Stimulated activated CD8-positive, alpha-beta memory T cell treated with anti-CD3 and anti-CD28 coated beads, Interleukin-12 subunit alpha, Interleukin-12 subunit beta, amount 100 ng/mL, for 24 hours (primary cell): ENCODE data around the gene LYRM9.
"Not testable (repeated sequence)": the region's sequence is repeated elsewhere in the genome, so short reads cannot be mapped to it uniquely, and the experiment has no call there.

Experiments used
- DNase-seq: peaks from one replicate; pipeline ENCODE4 v3.0.0-alpha.2; 2020; ENCODE audit errors: extremely low read depth

The LYRM9 gene

GRCh38 chr17:27892866-27893769 lies at the start of gene LYRM9:
Gene LYRM9 (minus strand): TSS chr17:27893365. CDS start chr17:27882694, 10,671 bp downstream.
- peak; percentile 82 for DNase-seq

GRCh38 chr17:27940503-27941428 lies 47.6 kb upstream of the LYRM9 start:
- DNase-seq: no peak

- no peak for DNase-seq
Observed at GRCh38 chr17:27939474-27940465, 46.6 kb upstream of the LYRM9 start.

GRCh38 chr17:27938864-27939263 lies 45.7 kb upstream of the LYRM9 start:
- DNase-seq: no peak

DNA sequence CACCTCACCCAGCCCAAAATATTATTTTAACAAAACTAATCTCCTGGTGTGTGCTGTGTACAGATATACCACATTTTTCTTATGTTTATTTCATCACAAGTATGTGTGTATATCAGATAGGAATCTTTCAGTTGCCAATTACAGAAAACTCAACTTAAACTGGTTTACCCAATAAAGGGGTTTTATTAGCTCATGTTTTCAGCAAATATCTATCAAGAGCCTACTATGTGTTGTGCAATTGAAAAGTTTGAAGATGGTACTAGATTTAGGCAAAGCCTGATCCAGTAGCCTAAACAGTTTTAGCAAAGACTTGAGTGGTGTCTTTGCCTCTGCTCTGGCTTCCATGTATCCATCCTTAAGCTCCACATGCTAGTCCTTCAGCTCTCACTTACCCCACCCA lies 45.1 kb upstream of the LYRM9 start:
- DNase-seq: no peak

DNA sequence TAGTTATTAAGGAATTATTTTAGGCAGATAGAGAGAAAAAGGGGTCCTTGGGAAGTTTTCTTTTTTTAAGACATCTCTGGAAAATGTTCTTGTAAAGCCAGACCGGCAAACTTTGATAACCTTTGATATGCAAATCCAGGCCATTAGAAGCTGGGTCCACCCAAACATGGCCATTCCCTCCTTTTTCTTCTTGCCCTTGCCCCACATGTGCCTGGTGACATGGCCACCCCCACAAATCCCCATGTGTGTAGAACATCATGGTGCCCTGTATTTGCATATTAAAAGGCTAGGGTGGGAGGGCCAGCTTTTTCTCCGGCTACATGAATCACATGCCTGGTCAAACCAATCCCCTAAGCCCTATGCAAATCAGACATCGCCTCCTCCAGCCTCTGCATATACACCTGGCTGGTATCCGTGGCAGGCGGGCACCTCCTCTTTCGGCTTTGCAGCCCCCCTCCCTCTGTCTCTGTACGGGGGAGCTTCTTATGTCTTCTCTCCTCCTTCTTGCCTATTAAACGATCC lies 43.9 kb upstream of the LYRM9 start:
- DNase-seq: no peak

DNA sequence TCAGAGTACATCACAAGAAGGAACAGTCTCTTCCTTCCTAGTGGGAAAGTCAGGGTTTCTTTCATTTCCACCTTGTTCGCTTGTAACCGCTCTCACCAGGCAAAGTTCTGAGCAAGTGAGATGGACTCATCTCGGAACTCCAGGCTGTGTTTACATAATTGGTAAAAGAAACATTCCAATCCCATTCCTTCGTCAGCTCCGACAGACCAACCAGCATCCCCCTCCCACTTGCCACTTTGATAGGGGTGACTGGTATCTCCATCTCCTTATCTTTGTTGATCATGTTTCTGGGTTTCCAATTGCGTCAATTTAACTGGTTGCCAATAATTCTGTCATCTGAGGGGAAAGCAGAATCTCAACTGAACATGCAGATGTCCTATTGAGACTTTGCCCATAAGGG lies 36.8 kb upstream of the LYRM9 start:
- DNase-seq: no peak

DNA sequence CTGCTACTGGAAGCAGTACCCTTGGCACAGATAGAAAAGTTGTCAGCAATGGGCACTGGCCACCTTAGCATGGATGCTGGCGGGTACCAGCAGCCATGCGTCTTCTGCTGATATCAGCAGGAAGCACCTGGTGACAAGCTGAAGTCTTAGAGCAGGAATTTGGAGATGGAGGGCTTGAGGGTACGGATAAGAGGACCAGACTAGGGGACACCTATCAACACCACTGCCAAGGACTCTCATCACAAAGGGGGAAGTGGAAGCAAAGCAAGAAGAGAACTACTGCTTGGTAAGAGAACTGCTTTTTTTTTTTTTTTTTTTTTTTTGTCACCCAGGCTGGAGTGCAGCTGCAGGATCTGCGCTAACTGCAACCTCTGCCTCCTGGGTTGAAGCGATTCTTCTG lies 35.4 kb upstream of the LYRM9 start:
- DNase-seq: no peak

DNA sequence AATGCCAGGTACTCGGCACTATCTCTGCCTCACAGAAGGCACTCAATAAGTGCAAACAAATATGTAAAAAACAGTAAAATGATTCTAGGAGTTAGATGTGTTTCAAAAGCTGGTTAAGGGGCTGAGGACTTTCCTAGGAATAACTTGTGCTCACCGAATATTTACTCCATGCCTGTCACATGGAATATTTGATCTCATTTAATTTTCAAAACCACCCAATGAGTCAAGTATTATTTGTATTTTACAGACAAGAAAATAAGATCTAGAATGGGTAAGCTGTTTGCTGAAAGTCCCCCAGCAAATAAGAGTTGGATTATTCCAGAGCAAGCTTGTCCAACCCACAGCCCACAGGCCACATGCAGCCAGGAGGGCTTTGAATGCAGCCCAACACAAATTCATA lies 34.6 kb upstream of the LYRM9 start:
- DNase-seq: no peak

DNA sequence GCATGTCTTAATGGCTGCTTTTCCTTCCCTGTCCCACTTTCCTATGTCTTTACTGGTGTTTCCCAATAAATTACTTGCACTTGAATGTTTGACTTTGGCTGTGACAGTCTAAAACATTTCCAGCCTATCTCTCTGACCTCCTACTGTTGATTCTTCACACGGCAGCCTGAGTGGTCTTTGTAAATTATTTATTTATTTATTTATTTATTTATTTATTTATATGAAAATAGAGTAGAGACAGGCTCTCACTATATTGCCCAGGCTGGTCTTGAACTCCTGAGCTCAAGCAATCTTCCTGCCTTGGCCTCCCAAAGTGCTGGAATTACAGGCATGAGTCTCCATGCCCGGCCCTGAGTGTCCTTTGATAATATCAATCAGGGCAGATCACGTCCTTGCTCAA lies 28.4 kb upstream of the LYRM9 start:
- no peak for DNase-seq

- DNase-seq: no peak
Observed at GRCh38 chr17:27921077-27921476, 27.9 kb upstream of the LYRM9 start.

- DNase-seq: no peak
Observed at GRCh38 chr17:27920569-27920968, 27.4 kb upstream of the LYRM9 start.

GRCh38 chr17:27919079-27919478 lies 25.9 kb upstream of the LYRM9 start:
- DNase-seq: no peak

- no peak for DNase-seq
Observed at GRCh38 chr17:27918498-27918897, 25.3 kb upstream of the LYRM9 start.

DNA sequence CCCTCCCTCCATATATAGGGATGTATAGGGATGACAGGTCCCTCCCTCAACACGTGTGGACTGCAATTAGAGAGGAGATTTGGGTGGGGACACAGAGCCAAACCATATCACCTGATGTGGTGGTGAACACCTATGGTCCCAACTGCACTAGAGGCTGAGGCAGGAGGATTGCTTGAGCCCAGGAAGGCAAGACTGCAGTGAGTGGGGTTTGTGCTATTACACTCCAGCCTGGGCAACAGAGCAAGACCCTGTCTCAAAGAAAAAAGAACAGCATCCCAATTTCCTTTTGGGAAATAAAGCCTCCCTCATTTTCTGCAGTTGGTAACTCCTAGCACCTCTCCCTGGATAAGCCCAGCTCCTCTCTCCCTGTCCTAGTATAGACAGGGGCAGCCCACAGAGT lies 23.8 kb upstream of the LYRM9 start:
- no peak for DNase-seq

DNA sequence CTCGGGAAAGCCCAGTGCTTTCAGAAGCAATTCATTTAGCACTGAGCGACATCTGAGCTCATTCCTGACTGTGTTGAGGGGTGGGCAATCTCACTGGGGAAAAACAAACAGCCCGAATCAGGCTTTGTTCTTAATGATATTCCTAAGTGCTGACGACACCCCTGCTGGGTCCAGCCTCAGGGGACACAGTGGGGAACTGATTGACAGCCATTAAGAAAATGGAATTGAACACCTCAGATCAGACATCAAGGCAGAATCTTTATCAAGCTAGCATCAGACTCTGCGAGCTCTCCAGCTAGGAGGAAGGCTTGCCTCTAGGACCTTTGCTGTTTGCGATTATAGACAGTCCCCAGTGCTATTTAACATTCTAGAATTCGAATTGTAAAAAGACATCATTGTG lies 22.5 kb upstream of the LYRM9 start:
- DNase-seq: no peak

GRCh38 chr17:27914382-27914781 lies 21.2 kb upstream of the LYRM9 start:
- DNase-seq: no peak

DNA sequence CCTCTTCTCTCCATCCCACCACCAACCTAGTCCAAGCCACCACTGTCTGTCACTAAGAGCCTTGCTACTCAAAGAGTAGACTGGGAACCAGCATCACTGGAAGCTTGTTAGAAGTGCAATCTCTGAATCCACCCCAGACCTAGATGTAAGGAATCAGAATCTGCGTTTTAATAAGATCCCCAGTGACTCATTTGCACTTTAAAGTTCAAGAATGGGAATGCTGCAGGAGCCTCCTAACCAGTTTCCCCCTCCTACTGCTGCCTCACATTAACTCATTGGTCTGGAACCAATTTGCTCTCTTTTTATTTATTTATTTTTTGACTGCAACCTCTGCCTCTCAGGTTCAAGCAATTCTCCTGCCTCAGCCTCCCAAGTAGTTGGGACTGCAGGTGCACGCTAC lies 19.8 kb upstream of the LYRM9 start:
- no peak for DNase-seq

DNA sequence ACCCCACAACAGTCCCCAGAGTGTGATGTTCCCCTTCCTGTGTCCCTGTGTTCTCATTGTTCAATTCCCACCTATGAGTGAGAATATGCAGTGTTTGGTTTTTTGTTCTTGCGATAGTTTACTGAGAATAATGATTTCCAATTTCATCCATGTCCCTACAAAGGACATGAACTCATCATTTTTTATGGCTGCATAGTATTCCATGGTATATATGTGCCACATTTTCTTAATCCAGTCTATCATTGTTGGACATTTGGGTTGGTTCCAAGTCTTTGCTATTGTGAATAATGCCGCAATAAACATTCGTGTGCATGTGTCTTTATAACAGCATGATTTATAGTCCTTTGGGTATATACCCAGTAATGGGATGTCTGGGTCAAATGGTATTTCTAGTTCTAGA lies 19.1 kb upstream of the LYRM9 start:
- not testable (repeated sequence) for DNase-seq

- no peak for DNase-seq
Observed at GRCh38 chr17:27907976-27908558, 14.9 kb upstream of the LYRM9 start.

DNA sequence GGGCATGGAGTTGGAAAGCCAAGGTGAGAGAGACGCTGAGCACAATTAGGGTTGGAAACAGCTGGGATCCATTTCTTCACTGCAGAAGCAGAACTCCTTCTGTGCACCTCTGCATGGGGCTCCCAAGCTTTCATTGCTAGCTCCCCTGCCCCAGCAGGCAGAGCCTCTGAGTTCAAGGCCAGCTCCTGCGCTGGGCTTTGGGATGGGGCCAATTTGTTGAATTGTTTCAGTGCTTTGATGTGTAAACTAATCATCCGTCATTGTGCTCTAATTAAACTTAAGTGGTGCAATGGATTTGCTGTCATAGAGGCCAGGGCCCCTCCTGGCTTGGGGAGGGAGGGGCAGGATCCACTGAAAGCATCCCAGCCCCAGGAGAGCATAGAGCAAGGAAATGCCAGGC lies 13.5 kb upstream of the LYRM9 start:
- DNase-seq: no peak
